Right atrium auricular region (tissue), 2 donors: ENCODE measurements around the gene PRKD1. TPM values are rescaled to one million over a fixed set of nuclear protein-coding genes. Genes with fewer than 3 reads are reported as not detected.
"Not testable (repeated sequence)": the region's sequence is repeated elsewhere in the genome, so short reads cannot be mapped to it uniquely, and the experiment has no call there.

Experiments used
- DNase-seq: peaks from one replicate; pipeline ENCODE4 v3.0.0-alpha.2; 2019; ENCODE audit warnings: low spot score
- H3K27ac ChIP-seq, 2 donors: fragments of 200-600 bp; sonication (generic); 1 replicate in 1 of 2; 2 replicates in 1 of 2; pipeline ENCODE4 v1.5.1; 2016 to 2019
- H3K27me3 ChIP-seq, 2 donors: fragments of 200-600 bp; sonication (generic); one replicate each; pipeline versions ENCODE4 v1.5.1 to v1.6.0; 2017 to 2019
- H3K36me3 ChIP-seq: fragments of 200-600 bp; sonication (generic); one replicate; pipeline ENCODE4 v1.5.1; 2016
- H3K4me1 ChIP-seq, 2 donors: fragments of 200-600 bp; sonication (generic); one replicate each; pipeline versions ENCODE4 v1.5.1 to v1.6.0; 2017 to 2019
- H3K4me3 ChIP-seq, 2 donors: fragments of 200-600 bp; sonication (generic); 1 replicate in 1 of 2; 2 replicates in 1 of 2; pipeline ENCODE4 v1.5.1; 2017 to 2019; ENCODE audit warnings: mild to moderate bottlenecking in 1 of 2, moderate library complexity in 1 of 2
- H3K9me3 ChIP-seq, 2 donors: fragments of 200-600 bp; sonication (generic); one replicate each; pipeline ENCODE4 v1.5.1; 2019
- total RNA-seq, 2 donors: library from RNA; depleted of rRNA; stranded (reverse); fragments of >200 nt; gene quantifications; one replicate each; pipeline ENCODE4 v1.1.0, GENCODE V29; 2016
- TF ChIP-seq, protein P1 (sequence below), 2 donors: fragments of 200-600 bp; sonication (generic); IDR thresholded peaks; one replicate each; pipeline ENCODE4 v1.5.1; 2019; ENCODE audit warnings: antibody characterized with exemption in 2 of 2

The PRKD1 gene
- total RNA-seq, 2 donors from 2014 or later, result 4.3 to 7.5 TPM

DNA sequence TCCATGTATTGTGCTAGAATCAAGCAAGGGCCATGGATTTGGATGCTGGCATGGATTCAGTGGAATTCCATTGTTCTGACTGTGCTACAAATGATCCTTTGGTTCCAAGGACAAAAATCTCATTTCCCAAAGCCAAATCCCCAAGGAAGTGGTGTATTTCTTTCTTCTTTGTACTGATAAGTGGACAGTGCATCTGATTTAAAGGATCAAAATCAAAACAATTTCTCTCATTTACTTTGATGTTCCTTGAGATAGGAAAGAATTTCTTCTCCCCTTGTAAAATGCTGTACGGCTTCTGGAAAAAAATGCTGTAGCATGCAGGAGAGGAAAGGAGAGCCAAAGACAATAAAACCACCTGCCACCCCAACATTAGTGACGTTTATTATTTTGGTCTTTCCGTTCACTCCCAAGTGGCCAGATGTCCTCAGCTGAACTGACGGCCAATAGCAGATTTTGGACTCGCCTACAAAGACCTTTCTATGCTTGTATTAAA, 185.7 kb downstream of the PRKD1 start:
- Histone ChIP-seq H3K4me1 (peaks cover 0 to 21% of the 10 kb centered on the region in 2 donors), H3K27ac (peak overlapping the region; percentile 21 to 52), H3K4me3 (no peak overlapping the region), H3K36me3 (no peaks in the 10 kb centered on the region), H3K27me3 (no peaks in the 10 kb centered on the region), H3K9me3 (no peaks in the 10 kb centered on the region)
- DNase-seq, result no peak
- TF ChIP-seq, protein P1, sequence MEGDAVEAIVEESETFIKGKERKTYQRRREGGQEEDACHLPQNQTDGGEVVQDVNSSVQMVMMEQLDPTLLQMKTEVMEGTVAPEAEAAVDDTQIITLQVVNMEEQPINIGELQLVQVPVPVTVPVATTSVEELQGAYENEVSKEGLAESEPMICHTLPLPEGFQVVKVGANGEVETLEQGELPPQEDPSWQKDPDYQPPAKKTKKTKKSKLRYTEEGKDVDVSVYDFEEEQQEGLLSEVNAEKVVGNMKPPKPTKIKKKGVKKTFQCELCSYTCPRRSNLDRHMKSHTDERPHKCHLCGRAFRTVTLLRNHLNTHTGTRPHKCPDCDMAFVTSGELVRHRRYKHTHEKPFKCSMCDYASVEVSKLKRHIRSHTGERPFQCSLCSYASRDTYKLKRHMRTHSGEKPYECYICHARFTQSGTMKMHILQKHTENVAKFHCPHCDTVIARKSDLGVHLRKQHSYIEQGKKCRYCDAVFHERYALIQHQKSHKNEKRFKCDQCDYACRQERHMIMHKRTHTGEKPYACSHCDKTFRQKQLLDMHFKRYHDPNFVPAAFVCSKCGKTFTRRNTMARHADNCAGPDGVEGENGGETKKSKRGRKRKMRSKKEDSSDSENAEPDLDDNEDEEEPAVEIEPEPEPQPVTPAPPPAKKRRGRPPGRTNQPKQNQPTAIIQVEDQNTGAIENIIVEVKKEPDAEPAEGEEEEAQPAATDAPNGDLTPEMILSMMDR (IDR thresholded peaks at IDR 0.05), result no peak

DNA sequence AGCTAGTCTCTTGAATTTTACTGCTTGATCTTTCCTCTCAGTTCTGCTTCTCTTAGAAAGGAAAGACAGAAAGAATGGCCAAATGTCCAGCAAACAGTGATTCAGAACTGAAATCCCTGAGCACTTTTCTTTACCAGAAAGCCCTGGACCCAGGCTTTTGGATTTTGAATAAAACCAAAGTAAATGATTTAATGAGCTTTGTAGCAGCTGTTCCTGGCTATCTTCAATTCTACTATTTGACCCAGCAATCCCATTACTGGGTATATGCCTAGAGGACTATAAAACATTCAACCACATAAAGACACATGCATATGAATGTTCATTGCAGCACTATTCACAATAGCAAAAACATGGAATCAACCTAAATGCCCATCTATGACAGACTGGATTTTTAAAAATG, 187.2 kb downstream of the PRKD1 start:
- no peaks in the 10 kb centered on the region for H3K9me3 ChIP-seq
- no peak for DNase-seq
- TF ChIP-seq, protein P1 (IDR thresholded peaks at IDR 0.05), result no peak
- no peaks in the 10 kb centered on the region for H3K36me3 ChIP-seq
- no peak overlapping the region for H3K27ac ChIP-seq
- no peaks in the 10 kb centered on the region for H3K27me3 ChIP-seq
- H3K4me1 ChIP-seq, result peaks cover 0 to 21% of the 10 kb centered on the region in 2 donors
- no peak overlapping the region for H3K4me3 ChIP-seq

DNA sequence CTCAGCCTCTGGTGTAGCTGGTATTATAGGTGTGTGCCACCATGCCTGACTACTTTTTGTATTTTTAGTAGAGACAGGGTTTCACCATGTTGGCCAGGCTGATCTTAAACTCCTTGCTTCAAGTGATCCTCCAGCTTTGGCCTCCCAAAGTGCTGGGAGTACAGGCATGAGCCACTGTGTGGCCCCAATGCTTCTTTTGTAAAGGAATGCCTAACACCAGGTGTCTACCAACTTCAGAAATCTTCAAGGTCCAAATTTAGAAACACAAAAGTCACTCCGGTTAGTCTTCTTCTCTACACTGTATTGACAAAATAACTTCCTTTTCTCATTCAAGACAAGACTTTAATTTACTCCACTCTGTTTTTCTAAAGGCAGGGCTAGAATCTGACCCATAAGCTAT, 188.7 kb downstream of the PRKD1 start:
- TF ChIP-seq, protein P1 (IDR thresholded peaks at IDR 0.05), result no peak
- Histone ChIP-seq H3K36me3 (no peaks in the 10 kb centered on the region), H3K4me3 (no peak overlapping the region), H3K9me3 (no peaks in the 10 kb centered on the region), H3K27ac (no peak overlapping the region), H3K27me3 (no peaks in the 10 kb centered on the region), H3K4me1 (peaks cover 0 to 21% of the 10 kb centered on the region in 2 donors)
- no peak for DNase-seq

DNA sequence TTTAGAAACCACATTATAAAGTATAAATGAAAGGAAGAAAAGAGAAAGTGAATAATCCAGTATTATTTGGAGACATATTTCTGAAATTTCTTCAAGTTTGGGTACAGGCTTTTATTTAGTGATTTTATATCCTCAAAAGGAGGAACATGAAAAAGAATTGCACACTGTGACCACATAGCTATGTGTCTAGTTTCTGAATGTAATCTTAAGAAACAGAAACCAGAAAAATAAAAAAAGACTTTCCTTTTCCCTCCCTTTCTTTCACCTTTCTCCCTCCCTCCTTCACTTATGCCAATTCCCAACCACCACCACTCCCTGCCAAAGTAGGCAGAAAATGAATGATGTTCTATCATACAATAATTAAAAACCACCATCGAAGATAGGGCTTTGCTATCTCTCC, 189.6 kb downstream of the PRKD1 start:
- no peak for DNase-seq
- no peak overlapping the region for H3K27ac ChIP-seq
- no peaks in the 10 kb centered on the region for H3K9me3 ChIP-seq
- H3K4me1 ChIP-seq, result peaks cover 0 to 13% of the 10 kb centered on the region in 2 donors
- no peak overlapping the region for H3K4me3 ChIP-seq
- H3K27me3 ChIP-seq, result no peaks in the 10 kb centered on the region
- TF ChIP-seq, protein P1 (IDR thresholded peaks at IDR 0.05), result no peak
- H3K36me3 ChIP-seq, result no peaks in the 10 kb centered on the region

DNA sequence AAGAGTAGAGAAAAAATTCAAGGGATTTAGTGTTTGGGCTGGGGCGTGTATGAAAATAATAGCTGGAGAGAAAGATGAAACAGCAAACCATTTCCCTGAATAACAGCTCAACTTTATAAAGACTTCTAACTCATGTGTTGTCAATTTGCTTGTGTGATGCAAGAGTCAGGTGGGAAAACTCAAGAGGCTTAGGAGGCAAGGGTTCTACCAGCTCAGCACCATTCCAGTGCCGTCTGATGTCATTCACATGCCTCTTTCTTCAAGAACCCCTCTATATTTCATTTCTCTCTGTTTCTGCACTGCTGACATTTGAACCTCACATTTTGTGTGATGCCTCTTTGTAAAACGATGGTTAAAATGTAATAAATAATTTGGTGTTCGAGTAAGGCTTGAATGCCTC, 192.2 kb downstream of the PRKD1 start:
- Histone ChIP-seq H3K9me3 (no peaks in the 10 kb centered on the region), H3K27me3 (no peaks in the 10 kb centered on the region), H3K4me3 (no peak overlapping the region), H3K36me3 (no peaks in the 10 kb centered on the region), H3K4me1 (no peaks in the 10 kb centered on the region), H3K27ac (no peak overlapping the region)
- TF ChIP-seq, protein P1 (IDR thresholded peaks at IDR 0.05), result no peak
- DNase-seq, result no peak

DNA sequence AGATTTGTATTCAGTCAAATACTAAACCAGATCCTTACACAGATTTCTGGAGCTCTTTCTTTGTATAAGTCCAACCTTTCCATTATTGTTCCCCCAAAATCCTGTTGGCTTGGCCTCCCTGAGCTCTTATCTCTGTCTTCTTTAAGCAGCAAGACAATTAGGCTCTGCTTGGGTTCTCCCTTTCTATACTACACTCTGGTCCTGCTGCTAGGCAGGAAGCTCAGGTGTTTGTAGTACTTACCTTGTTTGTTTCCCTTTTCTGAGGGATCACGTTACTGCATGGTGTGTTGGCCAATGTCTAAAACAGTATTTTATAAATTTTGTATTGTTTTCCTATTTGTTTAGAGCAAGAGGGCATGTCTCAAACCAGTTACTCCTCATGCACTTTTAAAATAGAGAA, 192.9 kb downstream of the PRKD1 start:
- DNase-seq, result no peak
- no peak overlapping the region for H3K4me3 ChIP-seq
- no peaks in the 10 kb centered on the region for H3K27me3 ChIP-seq
- no peaks in the 10 kb centered on the region for H3K4me1 ChIP-seq
- no peak overlapping the region for H3K27ac ChIP-seq
- no peaks in the 10 kb centered on the region for H3K9me3 ChIP-seq
- no peaks in the 10 kb centered on the region for H3K36me3 ChIP-seq
- TF ChIP-seq, protein P1 (IDR thresholded peaks at IDR 0.05), result no peak

DNA sequence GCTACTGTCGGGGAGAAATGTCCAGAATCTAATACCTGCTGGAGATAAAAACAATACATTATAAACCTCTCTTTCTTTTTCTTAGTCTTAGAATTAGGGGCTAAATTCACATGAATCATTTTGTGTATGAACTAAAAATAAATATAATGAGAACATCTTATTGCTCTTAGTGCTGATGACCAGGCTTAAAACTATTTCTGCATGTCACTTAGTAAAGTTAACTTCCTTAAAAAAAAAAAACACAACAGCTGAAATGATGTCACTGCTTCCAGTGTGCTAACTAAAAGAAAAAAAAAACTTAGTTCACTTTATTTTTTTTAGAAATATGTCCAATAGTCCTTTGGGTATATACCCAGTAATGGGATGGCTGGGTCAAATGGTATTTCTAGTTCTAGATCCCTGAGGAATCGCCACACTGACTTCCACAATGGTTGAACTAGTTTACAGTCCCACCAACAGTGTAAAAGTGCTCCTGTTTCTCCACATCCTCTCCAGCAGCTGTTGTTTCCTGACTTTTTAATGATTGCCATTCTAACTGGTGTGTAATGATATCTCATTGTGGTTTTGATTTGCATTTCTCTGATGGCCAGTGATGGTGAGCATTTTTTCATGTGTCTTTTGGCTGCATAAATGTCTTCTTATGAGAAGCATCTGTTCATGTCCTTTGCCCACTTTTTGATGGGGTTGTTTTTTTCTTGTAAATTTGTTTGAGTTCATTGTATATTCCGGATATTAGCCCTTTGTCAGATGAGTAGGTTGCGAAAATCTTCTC, 200.9 kb downstream of the PRKD1 start:
- peak overlapping the region in 1 of 2 donors; percentile 29 for H3K27ac ChIP-seq
- H3K4me3 ChIP-seq, H3K27me3 ChIP-seq, H3K9me3 ChIP-seq, DNase-seq, H3K4me1 ChIP-seq, H3K36me3 ChIP-seq: not testable (repeated sequence)
